K562 (cell line): ENCODE measurements around the gene GTF2A2. TPM values are rescaled to one million over a fixed set of nuclear protein-coding genes. Genes with fewer than 3 reads are reported as not detected.

Source experiments
- ATAC-seq: fragments of 200-7000 bp; cut with Tn5 transposase; 3 replicates; pipeline ENCODE4 v1.9.1; 2020; ENCODE audit warnings: moderate library complexity
- BruUV-seq: library from RNA; stranded (reverse); fragments of 400-500 nt; replicated peaks from 2 replicates; lab custom pipeline; 2021; lab: Mats Ljungman, UMichigan
- CTCF ChIA-PET: fragments of 300-600 bp; formaldehyde crosslinking; extraction: SDS; loops from one replicate; lab custom pipeline; 2021; ENCODE audit warnings: low intra/inter-chr PET ratio; lab: Yijun Ruan, JAX
- POLR2A ChIA-PET: fragments of 300-600, 350-650 bp; sonication (Branson Sonifier 250); formaldehyde crosslinking; extraction: SDS; loops from one replicate; lab custom pipeline; 2021; ENCODE audit warnings: antibody characterized with exemption, inconsistent platforms; lab: Yijun Ruan, JAX
- DNase-seq, 4 experiments: peaks; one replicate each; pipeline versions ENCODE4 v3.0.0 to v3.0.0-alpha.2; 2011 to 2018; ENCODE audit warnings: low spot score in 3 of 4, mixed read lengths in 3 of 4; ENCODE audit errors: extremely low read depth in 1 of 4
- FAIRE-seq: peaks from 2 replicates; lab custom pipeline; 2011; peaks lifted over from hg19 to GRCh38; lab: Jason Lieb, UNC
- H2AFZ ChIP-seq: 2 replicates; pipeline ENCODE4 v1.6.0; 2011; ENCODE audit warnings: low read depth, low read length, control low read depth, inconsistent platforms
- H3K27ac ChIP-seq: fragments of 200-600 bp; 3 replicates; pipeline ENCODE4 v1.8.0; 2011; ENCODE audit warnings: low read depth, mild to moderate bottlenecking, control low read depth, inconsistent platforms, low read length, moderate library complexity, mixed read lengths; ENCODE audit errors: extremely low read depth
- H3K27me3 ChIP-seq, 2 experiments: fragments of 300-600 bp in 1 of 2; 2 replicates in 1 of 2; 3 replicates in 1 of 2; pipeline versions ENCODE4 v1.6.0 to v1.8.0; 2011; ENCODE audit warnings: inconsistent platforms in 2 of 2, low read length in 2 of 2, mild to moderate bottlenecking in 1 of 2, mixed read lengths in 1 of 2, moderate library complexity in 1 of 2; ENCODE audit not compliant: control insufficient read depth in 2 of 2, insufficient read depth in 2 of 2
- H3K36me3 ChIP-seq: fragments of 300-600 bp; 3 replicates; pipeline ENCODE4 v1.8.0; 2011; ENCODE audit warnings: mild to moderate bottlenecking, low read length, inconsistent platforms; ENCODE audit not compliant: control insufficient read depth, insufficient read depth
- H3K4me1 ChIP-seq, 2 experiments: fragments of 200-600 bp in 1 of 2; replicated peaks in 1 of 2; 2 replicates in 1 of 2; 3 replicates in 1 of 2; pipeline versions ENCODE4 v1.5.1 to v1.8.0; 2011; ENCODE audit warnings: inconsistent platforms in 2 of 2, low read length in 2 of 2, mild to moderate bottlenecking in 1 of 2, mixed read lengths in 1 of 2, moderate library complexity in 1 of 2; ENCODE audit not compliant: control insufficient read depth in 2 of 2, insufficient read depth in 2 of 2
- H3K4me2 ChIP-seq: 2 replicates; pipeline ENCODE4 v1.6.1; 2011; ENCODE audit warnings: low read length, control low read depth, inconsistent platforms, mixed read lengths; ENCODE audit not compliant: insufficient read depth
- H3K4me3 ChIP-seq: fragments of 200-600 bp; sonication (generic), shearing (Covaris generic); 2 replicates; pipeline ENCODE4 v1.5.1; 2016; ENCODE audit warnings: control low read depth, inconsistent platforms
- H3K79me2 ChIP-seq: fragments of 200-600 bp; 3 replicates; pipeline ENCODE4 v1.8.0; 2011; ENCODE audit warnings: low read length, inconsistent platforms; ENCODE audit not compliant: control insufficient read depth, insufficient read depth
- H3K9ac ChIP-seq, 2 experiments: 2 replicates each; pipeline versions ENCODE4 v1.6.0 to v1.6.1; 2011; ENCODE audit warnings: low read depth in 2 of 2, low read length in 2 of 2, control low read depth in 1 of 2, inconsistent platforms in 1 of 2, mild to moderate bottlenecking in 1 of 2, mixed read lengths in 1 of 2; ENCODE audit not compliant: insufficient read depth in 1 of 2
- H3K9me1 ChIP-seq: one replicate; pipeline ENCODE4 v1.6.0; 2011; ENCODE audit warnings: inconsistent platforms, mild to moderate bottlenecking, low read length, moderate library complexity; ENCODE audit not compliant: control insufficient read depth, insufficient read depth
- H3K9me3 ChIP-seq: replicated peaks from 2 replicates; pipeline ENCODE4 v1.5.1; 2011; ENCODE audit warnings: low read depth, low read length, inconsistent platforms; ENCODE audit not compliant: control insufficient read depth, insufficient read depth
- H4K20me1 ChIP-seq: replicated peaks from 2 replicates; pipeline ENCODE4 v1.6.1; 2011; ENCODE audit warnings: low read length, inconsistent platforms, mixed read lengths; ENCODE audit not compliant: control insufficient read depth, insufficient read depth
- ARNT ChIP-seq, 2 experiments: fragments of 450-650 bp; IDR thresholded peaks; 2 replicates each; pipeline ENCODE4 v1.6.1; 2016; ENCODE audit warnings: mild to moderate bottlenecking in 1 of 2
- ETS2 ChIP-seq: IDR thresholded peaks from 2 replicates; pipeline ENCODE4 v1.6.1; 2016; ENCODE audit warnings: borderline replicate concordance, missing genetic modification characterization, mild to moderate bottlenecking, moderate library complexity, missing compliant biosample characterization; ENCODE audit not compliant: poor library complexity, severe bottlenecking
- KLF6 ChIP-seq: fragments of 250-450 bp; sonication (Bioruptor Pico); IDR thresholded peaks from 2 replicates; pipeline ENCODE4 v1.4.0; 2020; ENCODE audit warnings: mild to moderate bottlenecking, moderate library complexity, borderline replicate concordance
- NFYB ChIP-seq: IDR thresholded peaks from 2 replicates; pipeline ENCODE4 v1.6.1; 2011; ENCODE audit warnings: mild to moderate bottlenecking, moderate library complexity; ENCODE audit not compliant: insufficient read length; ENCODE audit errors: extremely low read depth
- SREBF1 ChIP-seq: fragments of 150-350 bp; IDR thresholded peaks from 2 replicates; pipeline ENCODE4 v1.6.1; 2014; ENCODE audit warnings: antibody characterized with exemption, low read depth, low read length, borderline replicate concordance
- ZFP1 ChIP-seq: fragments of 450-650 bp; formaldehyde crosslinking; IDR thresholded peaks from 2 replicates; pipeline ENCODE4 v1.4.0; 2020; ENCODE audit warnings: mild to moderate bottlenecking, mixed read lengths
- WGBS: fragments of 100-300 bp; shearing (Covaris generic); methylation state at CpG from one replicate; pipeline ENCODE4 v1.1.6; 2016; ENCODE audit warnings: low coverage, mixed read lengths; ENCODE audit not compliant: insufficient coverage; ENCODE audit errors: missing lambda C conversion rate; 5-methylcytosine and 5-hydroxymethylcytosine counted together
- in situ Hi-C: fragments of 300-500 bp; cut with MboI; formaldehyde crosslinking; loops from 4 replicates; pipeline ENCODE4 v1.15.0; 2018; ENCODE audit warnings: inconsistent platforms, mixed read lengths
- intact Hi-C: fragments of 100-400 bp; cut with micrococcal nuclease; formaldehyde crosslinking; loops from 2 replicates; pipeline ENCODE4 v1.14.2; 2022
- polyA plus RNA-seq, 8 experiments: library from polyadenylated mRNA; depleted of rRNA in 4 of 8; stranded (reverse) in 5 of 8; unstranded in 3 of 8; fragments of >200 nt; fragmentation: Nextera tagmentation in 2 of 8; fragmentation: Illumina TruSeq in 1 of 8; extraction: Ambion mirVana in 2 of 8; extraction: Trizol in 1 of 8; gene quantifications; 2 replicates each; pipeline versions ENCODE4 v1.2.1 to v1.2.3, GENCODE V29; 2011 to 2014; ENCODE audit warnings: inconsistent platforms in 1 of 8, missing spikeins in 1 of 8
- total RNA-seq, 7 experiments: library from RNA; depleted of rRNA in 6 of 7; stranded (reverse); fragments of >200 nt in 6 of 7; fragmentation: Illumina TruSeq in 2 of 7; extraction: Trizol in 2 of 7; gene quantifications; 2 replicates each; pipeline versions ENCODE4 v1.2.1 to v1.2.3, GENCODE V29; 2011 to 2021; ENCODE audit warnings: low replicate concordance in 1 of 7
- TF ChIP-seq, protein P1 (sequence below): fragments of 250-450 bp; sonication (Bioruptor Pico); IDR thresholded peaks from 2 replicates; pipeline ENCODE4 v1.8.0; 2022; ENCODE audit warnings: moderate library complexity, mild to moderate bottlenecking, inconsistent platforms
- TF ChIP-seq, protein P2 (sequence below): fragments of 450-650 bp; IDR thresholded peaks from 2 replicates; pipeline ENCODE4 v1.6.1; 2018; ENCODE audit warnings: mild to moderate bottlenecking, low read depth; ENCODE audit not compliant: partially characterized antibody
- TF ChIP-seq, protein P3 (sequence below): fragments of 250-450 bp; sonication (Bioruptor Pico); IDR thresholded peaks from 2 replicates; pipeline ENCODE4 v1.8.0; 2022; ENCODE audit warnings: inconsistent platforms, mild to moderate bottlenecking, moderate library complexity, borderline replicate concordance
- TF ChIP-seq, protein P4 (sequence below): sonication (generic); formaldehyde crosslinking; IDR thresholded peaks from 2 replicates; pipeline ENCODE4 v1.8.1; 2022; ENCODE audit warnings: missing genetic modification reagents

GTF2A2 gene
- total and polyA plus RNA-seq, 9 of the 15 experiments (the other 6 are each of a cell fraction or from before 2014, with no cell fraction given), result 128 to 656 (median 172) TPM

DNA sequence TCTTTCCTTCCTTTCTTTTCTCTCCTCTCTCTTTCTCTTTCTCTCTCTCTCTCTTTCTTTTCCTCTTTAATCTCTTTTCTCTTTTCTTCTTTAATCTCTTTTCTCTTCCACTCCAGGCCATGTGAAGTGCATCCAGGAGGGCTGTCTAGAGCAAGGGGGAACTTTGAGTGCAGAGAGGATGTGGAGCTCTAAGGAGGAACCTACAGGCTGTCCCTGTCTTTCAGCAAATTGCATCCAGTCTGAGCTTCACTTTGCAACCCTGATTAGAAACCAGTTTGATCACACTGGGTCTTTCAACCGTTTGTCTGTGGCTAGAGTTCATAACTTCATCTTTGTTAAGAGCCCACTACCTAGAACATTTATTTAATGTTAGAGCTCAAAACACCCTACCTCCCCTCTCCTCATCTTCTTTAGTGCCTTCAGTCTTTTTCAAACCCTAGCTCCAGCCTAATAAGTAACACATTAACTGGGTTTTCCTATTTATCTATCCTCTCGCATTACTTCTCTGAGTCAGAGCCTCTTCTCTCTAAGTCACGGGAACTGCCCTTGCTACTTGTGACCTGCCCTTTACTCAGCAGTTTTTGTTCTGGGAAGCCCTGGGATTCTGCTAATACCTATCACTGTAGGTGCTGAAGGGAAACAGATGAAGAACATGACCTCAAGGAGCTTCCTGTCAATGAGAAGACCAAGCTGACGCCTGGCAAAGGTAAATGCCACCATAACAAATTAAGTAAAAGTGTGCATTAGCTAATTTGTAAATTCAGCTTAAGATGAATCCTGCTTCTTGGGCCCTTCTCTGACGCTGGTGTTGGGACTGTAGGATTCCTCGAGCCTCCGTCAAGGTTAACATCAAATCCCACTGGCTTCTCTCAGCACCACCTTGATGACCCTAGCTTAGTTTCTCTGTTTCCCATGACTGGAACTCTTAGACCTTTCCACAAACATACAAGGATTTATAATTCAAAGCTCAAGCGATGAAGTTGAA lies 45.7 kb downstream of the GTF2A2 start, which contains the start of gene GCNT3 (continued):
- no peak for TF ChIP-seq ETS2 (tag)

DNA sequence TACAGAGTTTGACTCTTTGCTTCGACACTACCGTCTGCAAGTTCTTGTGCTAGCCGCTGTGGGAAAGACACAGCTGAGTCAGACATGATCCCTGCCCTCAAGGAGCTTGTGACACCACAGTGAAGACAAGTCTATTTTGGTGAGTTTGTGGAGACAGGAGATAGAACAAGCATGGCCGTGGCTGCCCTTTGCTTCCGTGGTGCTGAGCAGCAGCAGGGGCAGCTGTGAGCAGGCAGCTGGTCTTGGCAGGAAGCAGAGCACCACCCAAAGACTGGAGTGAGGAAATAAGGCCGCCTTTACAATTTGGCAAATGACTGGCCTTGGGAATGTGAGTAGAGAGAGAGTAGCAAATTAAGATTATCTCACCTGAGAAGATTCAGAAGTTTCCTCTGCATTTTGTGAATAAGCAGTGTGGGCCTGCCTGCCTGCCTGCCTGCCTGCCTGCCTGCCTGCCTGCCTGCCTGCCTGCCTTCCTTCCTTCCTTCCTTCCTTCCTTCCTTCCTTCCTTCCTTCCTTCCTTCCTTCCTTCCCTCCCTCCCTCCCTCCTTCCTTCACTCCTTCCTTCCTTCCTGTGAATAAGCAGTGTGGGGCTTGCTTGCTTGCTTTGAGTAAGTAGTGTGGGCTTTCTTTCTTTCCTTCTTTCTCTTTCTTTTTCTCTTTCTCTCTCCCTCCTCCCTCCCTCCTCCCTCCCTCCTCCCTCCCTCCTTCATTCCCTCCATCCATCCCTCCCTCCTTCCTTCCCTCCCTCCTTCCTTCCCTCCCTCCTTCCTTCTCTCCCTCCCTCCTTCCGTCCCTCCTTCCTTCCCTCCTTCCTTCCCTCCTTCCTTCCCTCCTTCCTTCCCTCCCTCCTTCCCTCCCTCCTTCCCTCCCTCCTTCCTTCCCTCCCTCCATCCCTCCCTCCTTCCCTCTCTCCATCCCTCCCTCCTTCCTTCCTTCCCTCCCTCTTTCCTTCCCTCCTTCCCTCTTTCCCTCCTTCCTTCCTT lies 47.3 kb downstream of the GTF2A2 start:
- Histone ChIP-seq H3K9ac (no peak overlapping the region), H3K27me3 (0 out of 5 replicates have a peak, but pooled peaks cover 0 to 4% of the 10 kb centered on the region in 2 experiments), H3K9me1 (no peaks in the 10 kb centered on the region), H3K36me3 (no peaks in the 10 kb centered on the region), H3K4me2 (no peak overlapping the region), H2AFZ (no peak overlapping the region), H3K27ac (no peak overlapping the region), H3K4me1 (no peaks in the 10 kb centered on the region), H3K9me3 (no peaks in the 10 kb centered on the region), H3K79me2 (no peaks in the 10 kb centered on the region), H4K20me1 (no peaks in the 10 kb centered on the region), H3K4me3 (no peak overlapping the region)
- in situ Hi-C loops (no loop called here), intact Hi-C loops (no loop called here)
- ChIA-PET CTCF (no interaction called here), POLR2A (interaction anchor here (0.5 to 2.0 kb wide), 3 partner anchors 12 to 44 kb away, joined by 3 to 10 read pairs (median 3); no protein-coding TSS in a partner anchor)
- ATAC-seq, result no peak
- no peak for FAIRE-seq
- 1% methylated on average over 6 of the region's 7 CpGs for WGBS
- no peak for DNase-seq
- BruUV-seq, result no TSS peak
- TF ChIP-seq, protein P1, sequence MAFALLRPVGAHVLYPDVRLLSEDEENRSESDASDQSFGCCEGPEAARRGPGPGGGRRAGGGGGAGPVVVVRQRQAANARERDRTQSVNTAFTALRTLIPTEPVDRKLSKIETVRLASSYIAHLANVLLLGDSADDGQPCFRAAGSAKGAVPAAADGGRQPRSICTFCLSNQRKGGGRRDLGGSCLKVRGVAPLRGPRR (CRISPR knock-in tag), result no peak
- TF ChIP-seq, protein P2, sequence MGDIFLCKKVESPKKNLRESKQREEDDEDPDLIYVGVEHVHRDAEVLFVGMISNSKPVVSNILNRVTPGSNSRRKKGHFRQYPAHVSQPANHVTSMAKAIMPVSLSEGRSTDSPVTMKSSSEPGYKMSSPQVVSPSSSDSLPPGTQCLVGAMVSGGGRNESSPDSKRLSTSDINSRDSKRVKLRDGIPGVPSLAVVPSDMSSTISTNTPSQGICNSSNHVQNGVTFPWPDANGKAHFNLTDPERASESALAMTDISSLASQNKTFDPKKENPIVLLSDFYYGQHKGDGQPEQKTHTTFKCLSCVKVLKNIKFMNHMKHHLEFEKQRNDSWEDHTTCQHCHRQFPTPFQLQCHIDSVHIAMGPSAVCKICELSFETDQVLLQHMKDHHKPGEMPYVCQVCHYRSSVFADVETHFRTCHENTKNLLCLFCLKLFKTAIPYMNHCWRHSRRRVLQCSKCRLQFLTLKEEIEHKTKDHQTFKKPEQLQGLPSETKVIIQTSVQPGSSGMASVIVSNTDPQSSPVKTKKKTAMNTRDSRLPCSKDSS, result no peak
- TF ChIP-seq SREBF1 (no peak), ARNT (IDR thresholded peaks at IDR 0.05) (no peak), ZFP1 (no peak), KLF6 (CRISPR knock-in tag) (no peak), NFYB (no peak)
- TF ChIP-seq, protein P3, sequence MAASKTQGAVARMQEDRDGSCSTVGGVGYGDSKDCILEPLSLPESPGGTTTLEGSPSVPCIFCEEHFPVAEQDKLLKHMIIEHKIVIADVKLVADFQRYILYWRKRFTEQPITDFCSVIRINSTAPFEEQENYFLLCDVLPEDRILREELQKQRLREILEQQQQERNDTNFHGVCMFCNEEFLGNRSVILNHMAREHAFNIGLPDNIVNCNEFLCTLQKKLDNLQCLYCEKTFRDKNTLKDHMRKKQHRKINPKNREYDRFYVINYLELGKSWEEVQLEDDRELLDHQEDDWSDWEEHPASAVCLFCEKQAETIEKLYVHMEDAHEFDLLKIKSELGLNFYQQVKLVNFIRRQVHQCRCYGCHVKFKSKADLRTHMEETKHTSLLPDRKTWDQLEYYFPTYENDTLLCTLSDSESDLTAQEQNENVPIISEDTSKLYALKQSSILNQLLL, result no peak
- TF ChIP-seq, protein P4, sequence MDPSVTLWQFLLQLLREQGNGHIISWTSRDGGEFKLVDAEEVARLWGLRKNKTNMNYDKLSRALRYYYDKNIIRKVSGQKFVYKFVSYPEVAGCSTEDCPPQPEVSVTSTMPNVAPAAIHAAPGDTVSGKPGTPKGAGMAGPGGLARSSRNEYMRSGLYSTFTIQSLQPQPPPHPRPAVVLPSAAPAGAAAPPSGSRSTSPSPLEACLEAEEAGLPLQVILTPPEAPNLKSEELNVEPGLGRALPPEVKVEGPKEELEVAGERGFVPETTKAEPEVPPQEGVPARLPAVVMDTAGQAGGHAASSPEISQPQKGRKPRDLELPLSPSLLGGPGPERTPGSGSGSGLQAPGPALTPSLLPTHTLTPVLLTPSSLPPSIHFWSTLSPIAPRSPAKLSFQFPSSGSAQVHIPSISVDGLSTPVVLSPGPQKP (CRISPR knock-in tag), result no peak
